GM23338 (cell line): Measurements from ENCODE around the gene MMP24OS. TPM values are rescaled to one million over a fixed set of nuclear protein-coding genes. Genes with fewer than 3 reads are reported as not detected.

Experiments
- ATAC-seq: fragments of 200-7000 bp; cut with Tn5 transposase; 3 replicates; pipeline ENCODE4 v1.9.1; 2020
- DNase-seq: peaks from one replicate; pipeline ENCODE4 v3.0.0-alpha.2; 2015; ENCODE audit warnings: low spot score
- H2AFZ ChIP-seq: fragments of 200-600 bp; sonication (generic); 2 replicates; pipeline ENCODE4 v1.8.0; 2016; ENCODE audit warnings: antibody characterized with exemption, mild to moderate bottlenecking, moderate library complexity
- H3F3A ChIP-seq: fragments of 200-600 bp; sonication (generic); replicated peaks from 2 replicates; pipeline ENCODE4 v1.8.0; 2017; ENCODE audit warnings: antibody characterized with exemption, mixed run types, low read depth
- H3K27ac ChIP-seq: fragments of 200-600 bp; sonication (generic); 2 replicates; pipeline ENCODE4 v1.6.1; 2016; ENCODE audit warnings: low read depth
- H3K27me3 ChIP-seq: fragments of 200-600 bp; sonication (generic); 2 replicates; pipeline ENCODE4 v1.8.0; 2016; ENCODE audit warnings: mild to moderate bottlenecking, mixed run types, moderate library complexity; ENCODE audit not compliant: insufficient read depth
- H3K36me3 ChIP-seq: fragments of 200-600 bp; sonication (generic); 2 replicates; pipeline ENCODE4 v1.8.0; 2016; ENCODE audit warnings: mild to moderate bottlenecking; ENCODE audit not compliant: insufficient read depth
- H3K4me1 ChIP-seq: fragments of 200-600 bp; sonication (generic); 2 replicates; pipeline ENCODE4 v1.8.0; 2016; ENCODE audit warnings: mild to moderate bottlenecking, moderate library complexity; ENCODE audit not compliant: insufficient read depth
- H3K4me2 ChIP-seq: fragments of 200-600 bp; sonication (generic); 2 replicates; pipeline ENCODE4 v1.7.1; 2017; ENCODE audit warnings: mixed run types
- H3K4me3 ChIP-seq: fragments of 200-600 bp; sonication (generic); 2 replicates; pipeline ENCODE4 v1.6.1; 2016; ENCODE audit warnings: mixed run types
- H3K79me2 ChIP-seq: fragments of 200-600 bp; sonication (generic); replicated peaks from 2 replicates; pipeline ENCODE4 v1.8.0; 2017; ENCODE audit warnings: mild to moderate bottlenecking; ENCODE audit not compliant: insufficient read depth
- H3K9me2 ChIP-seq: fragments of 200-600 bp; sonication (generic); 2 replicates; pipeline ENCODE4 v1.8.0; 2017; ENCODE audit not compliant: insufficient read depth
- H4K20me1 ChIP-seq: fragments of 200-600 bp; sonication (generic); replicated peaks from 2 replicates; pipeline ENCODE4 v1.8.0; 2017; ENCODE audit warnings: mild to moderate bottlenecking; ENCODE audit not compliant: insufficient read depth
- H3K27ac Mint-ChIP-seq: 2 replicates; pipeline ENCODE4 v1.8.0; 2020; ENCODE audit warnings: inconsistent platforms, mild to moderate bottlenecking, moderate library complexity, mixed read lengths
- H3K27me3 Mint-ChIP-seq: 3 replicates; pipeline ENCODE4 v1.8.0; 2022; ENCODE audit warnings: low read depth, mild to moderate bottlenecking, moderate library complexity, mixed read lengths, inconsistent platforms; ENCODE audit not compliant: insufficient read depth, poor library complexity
- H3K36me3 Mint-ChIP-seq: 3 replicates; pipeline ENCODE4 v1.8.0; 2021; ENCODE audit warnings: low read depth, mild to moderate bottlenecking, inconsistent platforms, moderate library complexity, mixed read lengths
- H3K4me1 Mint-ChIP-seq: 3 replicates; pipeline ENCODE4 v1.8.0; 2020; ENCODE audit warnings: mild to moderate bottlenecking, inconsistent platforms, mixed read lengths
- H3K4me3 Mint-ChIP-seq: 3 replicates; pipeline ENCODE4 v1.8.0; 2021; ENCODE audit warnings: moderate library complexity, mild to moderate bottlenecking, inconsistent platforms, mixed read lengths
- H3K9me3 Mint-ChIP-seq: 3 replicates; pipeline ENCODE4 v1.8.0; 2020; ENCODE audit warnings: moderate library complexity, mild to moderate bottlenecking, inconsistent platforms, mixed read lengths
- CREB1 ChIP-seq: fragments of 250-450 bp; sonication (Bioruptor Pico); IDR thresholded peaks from 2 replicates; pipeline ENCODE4 v1.5.0; 2020; ENCODE audit warnings: low read depth, mild to moderate bottlenecking, moderate library complexity
- CTCF ChIP-seq, 2 experiments: fragments of 200-600 bp in 1 of 2; sonication (generic) in 1 of 2; conservative IDR thresholded peaks; 2 replicates each; pipeline versions ENCODE4 v1.5.1 to v1.6.1; 2016 to 2017; ENCODE audit warnings: antibody characterized with exemption in 2 of 2, low read depth in 2 of 2, mild to moderate bottlenecking in 2 of 2, moderate library complexity in 1 of 2
- ETS1 ChIP-seq: IDR thresholded peaks from 2 replicates; pipeline ENCODE4 v1.6.1; 2016; ENCODE audit warnings: antibody characterized with exemption
- EZH2 ChIP-seq: fragments of 200-600 bp; sonication (generic); IDR thresholded peaks from one replicate; pipeline ENCODE4 v1.8.0; 2017; ENCODE audit warnings: antibody characterized with exemption, mild to moderate bottlenecking, low read depth; ENCODE audit not compliant: unreplicated experiment
- EZH2phosphoT487 ChIP-seq: fragments of 200-600 bp; sonication (generic); IDR thresholded peaks from one replicate; pipeline ENCODE4 v1.8.1; 2018; ENCODE audit warnings: antibody characterized with exemption; ENCODE audit not compliant: unreplicated experiment
- JUNB ChIP-seq: IDR thresholded peaks from one replicate; pipeline ENCODE4 v1.6.1; 2016; ENCODE audit warnings: antibody characterized with exemption; ENCODE audit not compliant: unreplicated experiment
- NANOG ChIP-seq: IDR thresholded peaks from 2 replicates; pipeline ENCODE4 v1.6.1; 2016; ENCODE audit warnings: antibody characterized with exemption, borderline replicate concordance
- POLR2AphosphoS5 ChIP-seq: IDR thresholded peaks from 2 replicates; pipeline ENCODE4 v1.6.1; 2016; ENCODE audit warnings: antibody characterized with exemption, low read depth
- REST ChIP-seq: IDR thresholded peaks from one replicate; pipeline ENCODE4 v1.6.1; 2018; ENCODE audit warnings: antibody characterized with exemption; ENCODE audit not compliant: unreplicated experiment
- STAT1 ChIP-seq: IDR thresholded peaks from one replicate; pipeline ENCODE4 v1.6.1; 2016; ENCODE audit warnings: antibody characterized with exemption; ENCODE audit not compliant: unreplicated experiment
- ZNF114 ChIP-seq: fragments of 250-450 bp; sonication (Bioruptor Pico); IDR thresholded peaks from 2 replicates; pipeline ENCODE4 v1.5.0; 2020; ENCODE audit warnings: mild to moderate bottlenecking, moderate library complexity
- ZNF331 ChIP-seq: fragments of 250-450 bp; sonication (Bioruptor Pico); IDR thresholded peaks from 2 replicates; pipeline ENCODE4 v1.5.0; 2020; ENCODE audit warnings: low read depth, mild to moderate bottlenecking, moderate library complexity
- ZNF462 ChIP-seq: fragments of 250-450 bp; sonication (Bioruptor Pico); IDR thresholded peaks from 2 replicates; pipeline ENCODE4 v1.5.0; 2020; ENCODE audit warnings: mild to moderate bottlenecking, moderate library complexity
- polyA plus RNA-seq: library from polyadenylated mRNA; unstranded; fragments of >200 nt; fragmentation: Nextera tagmentation; extraction: Ambion mirVana; gene quantifications from 2 replicates; pipeline ENCODE4 v1.2.1, GENCODE V29; 2016
- total RNA-seq: library from RNA; depleted of rRNA; stranded (reverse); fragments of >200 nt; shearing (Covaris generic); gene quantifications from 2 replicates; pipeline ENCODE4 v1.2.3, GENCODE V29; 2014

The MMP24OS gene
- total and polyA plus RNA-seq, 2 experiments from 2014 or later: 10.5 to 25.4 TPM

GRCh38 chr20:35267092-35267491, 10.8 kb downstream of the MMP24OS start:
- H3F3A ChIP-seq: peaks cover 18% of the 10 kb centered on the region; the same call in 1 of the 2 replicates
- TF ChIP-seq ZNF331 (CRISPR knock-in tag): no peak
- TF ChIP-seq ETS1: no peak
- TF ChIP-seq ZNF114: no peak
- TF ChIP-seq STAT1: no peak
- no peak for TF ChIP-seq JUNB
- no peak for TF ChIP-seq POLR2AphosphoS5
- TF ChIP-seq EZH2: no peak
- no peak for TF ChIP-seq EZH2phosphoT487
- TF ChIP-seq CREB1: no peak
- TF ChIP-seq CTCF (conservative IDR thresholded peaks at IDR 0.05; ENCODE audit: low read depth in 2 of 2): no peak
- TF ChIP-seq REST: no peak
- TF ChIP-seq ZNF462 (CRISPR knock-in tag): no peak
- no peak for TF ChIP-seq NANOG
- H4K20me1 ChIP-seq: no peaks in the 10 kb centered on the region
- H3K4me3 ChIP-seq: no peak overlapping the region
- Mint-ChIP-seq H3K36me3 (no peaks in the 10 kb centered on the region; the same call in 1 of the 3 replicates), H3K27me3 (peaks cover 22% of the 10 kb centered on the region), H3K4me1 (peaks cover 39% of the 10 kb centered on the region), H3K4me3 (no peak overlapping the region), H3K27ac (no peak overlapping the region), H3K9me3 (no peaks in the 10 kb centered on the region)
- no peak for ATAC-seq
- no peak overlapping the region for H3K4me2 ChIP-seq
- H3K9me2 ChIP-seq: no peaks in the 10 kb centered on the region
- no peak overlapping the region for H3K27ac ChIP-seq
- peaks cover 20% of the 10 kb centered on the region for H3K4me1 ChIP-seq
- no peak overlapping the region for H2AFZ ChIP-seq
- H3K27me3 ChIP-seq: no peaks in the 10 kb centered on the region
- H3K36me3 ChIP-seq: no peaks in the 10 kb centered on the region
- DNase-seq: no peak
- no peaks in the 10 kb centered on the region for H3K79me2 ChIP-seq
